Measurements from ENCODE around the gene OBSCN. TPM values are rescaled to one million over a fixed set of nuclear protein-coding genes. Genes with fewer than 3 reads are reported as not detected.

OBSCN gene
- total RNA-seq, 1 donor from 2014 or later, result 15.2 TPM

DNA sequence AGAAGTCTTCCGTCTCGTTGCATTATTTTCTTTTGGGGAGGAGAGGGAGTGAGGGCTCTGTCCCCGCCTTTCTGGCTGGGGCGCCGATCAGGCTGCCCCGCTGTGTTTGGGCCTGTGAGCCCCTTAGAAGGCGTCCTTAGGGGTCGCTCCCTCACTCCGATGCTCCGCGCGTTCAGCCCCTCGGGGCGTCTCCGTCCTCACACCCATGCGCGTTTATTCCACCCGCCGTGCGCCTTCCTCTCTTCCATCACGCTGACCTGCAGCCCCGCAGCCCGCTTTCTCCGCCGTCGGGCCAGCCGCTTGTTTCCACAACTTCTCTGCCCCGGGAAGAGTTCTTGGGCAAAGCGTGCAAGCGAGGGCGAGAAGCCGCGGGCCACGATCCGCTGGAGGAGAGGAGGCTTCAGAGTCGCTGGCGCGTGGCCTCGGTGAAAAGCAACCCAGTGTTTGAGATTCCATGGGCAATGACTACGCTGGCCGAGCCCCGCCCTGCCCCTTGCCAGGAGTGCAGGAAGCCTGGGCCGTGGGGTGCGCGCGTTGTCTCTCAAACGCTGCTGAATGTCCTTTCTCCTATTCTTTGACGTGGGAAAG is 171.1 kb downstream of the OBSCN start:
- no peaks in the 10 kb centered on the region for H3K27me3 Mint-ChIP-seq (ENCODE audit: unreplicated experiment)
- peak overlapping the region; percentile 17 for H3K27ac Mint-ChIP-seq (ENCODE audit: unreplicated experiment)
- no peak for DNase-seq (ENCODE audit: extremely low spot score, unreplicated experiment)
- H3K36me3 Mint-ChIP-seq (ENCODE audit: unreplicated experiment), result no peaks in the 10 kb centered on the region
- H3K9me3 Mint-ChIP-seq (ENCODE audit: unreplicated experiment), result no peaks in the 10 kb centered on the region
- TF ChIP-seq, protein P1, sequence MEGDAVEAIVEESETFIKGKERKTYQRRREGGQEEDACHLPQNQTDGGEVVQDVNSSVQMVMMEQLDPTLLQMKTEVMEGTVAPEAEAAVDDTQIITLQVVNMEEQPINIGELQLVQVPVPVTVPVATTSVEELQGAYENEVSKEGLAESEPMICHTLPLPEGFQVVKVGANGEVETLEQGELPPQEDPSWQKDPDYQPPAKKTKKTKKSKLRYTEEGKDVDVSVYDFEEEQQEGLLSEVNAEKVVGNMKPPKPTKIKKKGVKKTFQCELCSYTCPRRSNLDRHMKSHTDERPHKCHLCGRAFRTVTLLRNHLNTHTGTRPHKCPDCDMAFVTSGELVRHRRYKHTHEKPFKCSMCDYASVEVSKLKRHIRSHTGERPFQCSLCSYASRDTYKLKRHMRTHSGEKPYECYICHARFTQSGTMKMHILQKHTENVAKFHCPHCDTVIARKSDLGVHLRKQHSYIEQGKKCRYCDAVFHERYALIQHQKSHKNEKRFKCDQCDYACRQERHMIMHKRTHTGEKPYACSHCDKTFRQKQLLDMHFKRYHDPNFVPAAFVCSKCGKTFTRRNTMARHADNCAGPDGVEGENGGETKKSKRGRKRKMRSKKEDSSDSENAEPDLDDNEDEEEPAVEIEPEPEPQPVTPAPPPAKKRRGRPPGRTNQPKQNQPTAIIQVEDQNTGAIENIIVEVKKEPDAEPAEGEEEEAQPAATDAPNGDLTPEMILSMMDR (IDR thresholded peaks at IDR 0.05), result no peak
- peak overlapping the region; percentile 76 for H3K4me3 Mint-ChIP-seq (ENCODE audit: unreplicated experiment)
- peaks cover 15% of the 10 kb centered on the region for H3K4me1 Mint-ChIP-seq (ENCODE audit: unreplicated experiment)

DNA sequence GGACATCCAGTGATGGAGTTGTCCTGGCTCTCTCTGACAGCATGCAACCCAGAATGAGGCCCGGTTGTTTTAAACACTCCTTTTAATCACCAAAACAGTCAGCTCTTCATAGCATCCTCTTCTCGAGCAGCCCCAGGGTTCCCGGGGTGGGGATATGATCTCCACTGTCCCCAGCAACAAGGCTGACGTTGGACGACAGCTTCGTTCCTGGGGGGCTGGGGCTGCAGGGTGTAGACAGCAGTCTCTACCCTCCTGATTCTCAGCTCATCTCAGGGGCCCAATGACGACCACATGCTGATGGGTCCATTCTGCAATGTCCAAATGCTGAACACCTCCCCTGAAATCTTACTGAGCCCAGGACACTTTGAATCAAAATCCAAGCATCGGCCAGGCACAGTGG is 171.8 kb downstream of the OBSCN start:
- no peak for DNase-seq (ENCODE audit: extremely low spot score, unreplicated experiment)
- no peaks in the 10 kb centered on the region for H3K9me3 Mint-ChIP-seq (ENCODE audit: unreplicated experiment)
- peaks cover 15% of the 10 kb centered on the region for H3K4me1 Mint-ChIP-seq (ENCODE audit: unreplicated experiment)
- H3K4me3 Mint-ChIP-seq (ENCODE audit: unreplicated experiment), result peak overlapping the region; percentile 22
- TF ChIP-seq, protein P1 (IDR thresholded peaks at IDR 0.05), result no peak
- H3K27me3 Mint-ChIP-seq (ENCODE audit: unreplicated experiment), result no peaks in the 10 kb centered on the region
- no peaks in the 10 kb centered on the region for H3K36me3 Mint-ChIP-seq (ENCODE audit: unreplicated experiment)
- H3K27ac Mint-ChIP-seq (ENCODE audit: unreplicated experiment), result no peak overlapping the region

- TF ChIP-seq, protein P1 (IDR thresholded peaks at IDR 0.05), result no peak
- DNase-seq (ENCODE audit: extremely low spot score, unreplicated experiment), result no peak
- Mint-ChIP-seq H3K4me1 (ENCODE audit: unreplicated experiment) (peaks cover 14% of the 10 kb centered on the region), H3K36me3 (ENCODE audit: unreplicated experiment) (no peaks in the 10 kb centered on the region), H3K4me3 (ENCODE audit: unreplicated experiment) (no peak overlapping the region), H3K9me3 (ENCODE audit: unreplicated experiment) (no peaks in the 10 kb centered on the region), H3K27ac (ENCODE audit: unreplicated experiment) (no peak overlapping the region), H3K27me3 (ENCODE audit: unreplicated experiment) (peaks cover 1% of the 10 kb centered on the region)
Measured at GRCh38 chr1:228381356-228381755, 173.5 kb downstream of the OBSCN start.

- no peak overlapping the region for H3K4me3 Mint-ChIP-seq (ENCODE audit: unreplicated experiment)
- H3K4me1 Mint-ChIP-seq (ENCODE audit: unreplicated experiment), result peaks cover 11% of the 10 kb centered on the region
- TF ChIP-seq, protein P1 (IDR thresholded peaks at IDR 0.05), result no peak
- peaks cover 5% of the 10 kb centered on the region for H3K27me3 Mint-ChIP-seq (ENCODE audit: unreplicated experiment)
- H3K36me3 Mint-ChIP-seq (ENCODE audit: unreplicated experiment), result no peaks in the 10 kb centered on the region
- DNase-seq (ENCODE audit: extremely low spot score, unreplicated experiment), result no peak
- no peaks in the 10 kb centered on the region for H3K9me3 Mint-ChIP-seq (ENCODE audit: unreplicated experiment)
- no peak overlapping the region for H3K27ac Mint-ChIP-seq (ENCODE audit: unreplicated experiment)
Measured at GRCh38 chr1:228383773-228384172, 175.9 kb downstream of the OBSCN start.

DNA sequence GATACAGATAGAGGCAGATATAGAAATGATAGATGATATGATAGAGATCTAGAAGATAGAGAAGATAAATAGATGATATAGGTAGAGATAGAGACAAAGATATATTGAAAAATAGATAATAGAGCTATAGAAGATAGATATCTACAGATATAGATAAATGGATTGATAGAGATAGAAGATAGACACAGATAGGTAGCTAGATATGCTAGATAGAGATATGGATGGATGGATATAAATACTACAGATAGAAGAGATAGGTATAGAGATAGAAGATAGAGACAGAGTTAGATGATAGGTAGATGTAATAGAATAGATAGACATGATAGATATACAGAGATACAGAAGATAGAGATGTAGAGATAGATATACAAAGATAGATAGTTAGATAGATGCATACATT is 177.4 kb downstream of the OBSCN start:
- no peaks in the 10 kb centered on the region for H3K9me3 Mint-ChIP-seq (ENCODE audit: unreplicated experiment)
- DNase-seq (ENCODE audit: extremely low spot score, unreplicated experiment), result no peak
- H3K4me1 Mint-ChIP-seq (ENCODE audit: unreplicated experiment), result peaks cover 6% of the 10 kb centered on the region
- TF ChIP-seq, protein P1 (IDR thresholded peaks at IDR 0.05), result no peak
- no peak overlapping the region for H3K4me3 Mint-ChIP-seq (ENCODE audit: unreplicated experiment)
- H3K36me3 Mint-ChIP-seq (ENCODE audit: unreplicated experiment), result no peaks in the 10 kb centered on the region
- H3K27me3 Mint-ChIP-seq (ENCODE audit: unreplicated experiment), result peaks cover 5% of the 10 kb centered on the region
- no peak overlapping the region for H3K27ac Mint-ChIP-seq (ENCODE audit: unreplicated experiment)
